ENCODE data around the gene LAGE3. TPM values are rescaled to one million over a fixed set of nuclear protein-coding genes. Genes with fewer than 3 reads are reported as not detected.
A peak's percentile ranks its signal among the peaks of the same experiment; 100 is the strongest.

LAGE3 gene
- total and polyA plus RNA-seq, 4 donors, result 10.3 to 32.0 (median 23.9) TPM

DNA sequence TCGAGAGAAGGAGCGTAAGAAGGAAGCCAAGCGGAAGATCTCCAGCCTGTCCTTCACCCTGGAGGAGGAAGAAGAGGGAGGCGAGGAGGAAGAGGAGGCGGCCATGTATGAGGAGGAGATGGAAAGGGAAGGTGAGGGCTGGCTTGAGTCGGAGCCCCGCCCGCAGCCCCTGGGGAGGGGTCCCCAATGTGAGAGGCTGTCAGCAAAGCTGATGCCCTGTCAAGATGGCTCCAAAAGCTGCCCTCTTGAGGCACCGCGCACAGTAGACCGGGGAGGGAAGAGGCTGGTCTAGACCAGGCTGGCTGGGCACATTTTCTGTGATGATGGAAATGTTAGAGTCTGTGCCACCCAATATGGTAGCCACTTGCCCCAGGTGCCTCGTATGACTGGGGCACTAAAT lies 32.7 kb downstream of the LAGE3 start:
- ATAC-seq (ENCODE audit: insufficient read depth, low FRiP score), result no peak
- H3K27me3 ChIP-seq (ENCODE audit: control insufficient read depth in 3 of 3, insufficient read depth in 3 of 3, low read length in 2 of 3), result no peaks in the 10 kb centered on the region
- TF ChIP-seq, protein P1, sequence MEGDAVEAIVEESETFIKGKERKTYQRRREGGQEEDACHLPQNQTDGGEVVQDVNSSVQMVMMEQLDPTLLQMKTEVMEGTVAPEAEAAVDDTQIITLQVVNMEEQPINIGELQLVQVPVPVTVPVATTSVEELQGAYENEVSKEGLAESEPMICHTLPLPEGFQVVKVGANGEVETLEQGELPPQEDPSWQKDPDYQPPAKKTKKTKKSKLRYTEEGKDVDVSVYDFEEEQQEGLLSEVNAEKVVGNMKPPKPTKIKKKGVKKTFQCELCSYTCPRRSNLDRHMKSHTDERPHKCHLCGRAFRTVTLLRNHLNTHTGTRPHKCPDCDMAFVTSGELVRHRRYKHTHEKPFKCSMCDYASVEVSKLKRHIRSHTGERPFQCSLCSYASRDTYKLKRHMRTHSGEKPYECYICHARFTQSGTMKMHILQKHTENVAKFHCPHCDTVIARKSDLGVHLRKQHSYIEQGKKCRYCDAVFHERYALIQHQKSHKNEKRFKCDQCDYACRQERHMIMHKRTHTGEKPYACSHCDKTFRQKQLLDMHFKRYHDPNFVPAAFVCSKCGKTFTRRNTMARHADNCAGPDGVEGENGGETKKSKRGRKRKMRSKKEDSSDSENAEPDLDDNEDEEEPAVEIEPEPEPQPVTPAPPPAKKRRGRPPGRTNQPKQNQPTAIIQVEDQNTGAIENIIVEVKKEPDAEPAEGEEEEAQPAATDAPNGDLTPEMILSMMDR (IDR thresholded peaks at IDR 0.05; ENCODE audit: control extremely low read depth, extremely low read depth), result no peak
- H3K36me3 ChIP-seq (ENCODE audit: control insufficient read depth in 4 of 4, insufficient read depth in 4 of 4, low read length in 4 of 4), result peaks cover 0 to 23% (median 5%) of the 10 kb centered on the region in 4 donors
- H3K9me3 ChIP-seq (ENCODE audit: control insufficient read depth in 4 of 4, insufficient read depth in 3 of 4, low read length in 3 of 4), result no peaks in the 10 kb centered on the region
- 90 to 91% methylated on average over 11 to 12 of the region's 12 CpGs for WGBS, 2 donors
- no peak overlapping the region for H3K27ac ChIP-seq (ENCODE audit: low read depth in 1 of 2, low read length in 1 of 2)
- no peak overlapping the region for H3K4me3 ChIP-seq
- peaks cover 0 to 8% (median 0%) of the 10 kb centered on the region in 5 donors for H3K4me1 ChIP-seq (ENCODE audit: control insufficient read depth in 5 of 5, insufficient read depth in 5 of 5, low read length in 5 of 5)
- DNase-seq, result no peak
- no peak overlapping the region for H3K9ac ChIP-seq (ENCODE audit: insufficient read depth in 1 of 2, low read length in 2 of 2)

DNA sequence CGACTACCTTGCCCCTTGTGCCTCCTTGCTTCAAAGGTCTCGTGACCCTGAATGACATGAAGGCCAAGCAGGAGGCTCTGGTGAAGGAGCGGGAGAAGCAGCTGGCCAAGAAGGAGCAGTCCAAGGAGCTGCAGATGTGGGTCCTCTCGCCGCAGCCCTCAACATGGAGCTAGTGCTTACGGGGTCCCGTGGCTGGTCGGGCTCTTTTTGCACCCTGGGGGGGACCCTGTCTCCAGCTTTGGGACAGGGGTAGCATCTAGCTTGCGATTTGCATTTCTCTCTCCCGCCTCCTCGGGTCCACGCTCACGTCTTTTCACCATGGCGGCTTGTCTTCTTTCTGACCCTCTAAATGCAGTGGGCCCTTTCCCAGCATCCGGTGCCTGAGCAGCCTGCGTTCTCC lies 33.3 kb downstream of the LAGE3 start:
- Histone ChIP-seq H3K9ac (ENCODE audit: insufficient read depth in 1 of 2, low read length in 2 of 2) (no peak overlapping the region), H3K9me3 (ENCODE audit: control insufficient read depth in 4 of 4, insufficient read depth in 3 of 4, low read length in 3 of 4) (no peaks in the 10 kb centered on the region), H3K27ac (ENCODE audit: low read depth in 1 of 2, low read length in 1 of 2) (no peak overlapping the region), H3K36me3 (ENCODE audit: control insufficient read depth in 4 of 4, insufficient read depth in 4 of 4, low read length in 4 of 4) (peaks cover 0 to 23% (median 7%) of the 10 kb centered on the region in 4 donors), H3K27me3 (ENCODE audit: control insufficient read depth in 3 of 3, insufficient read depth in 3 of 3, low read length in 2 of 3) (no peaks in the 10 kb centered on the region), H3K4me1 (ENCODE audit: control insufficient read depth in 5 of 5, insufficient read depth in 5 of 5, low read length in 5 of 5) (peaks cover 0 to 8% (median 0%) of the 10 kb centered on the region in 5 donors), H3K4me3 (no peak overlapping the region)
- DNase-seq (no peak), ATAC-seq (ENCODE audit: insufficient read depth, low FRiP score) (no peak)
- WGBS, 2 donors, result 91 to 95% methylated on average over 14 to 16 of the region's 16 CpGs
- TF ChIP-seq, protein P1 (IDR thresholded peaks at IDR 0.05; ENCODE audit: control extremely low read depth, extremely low read depth), result no peak

DNA sequence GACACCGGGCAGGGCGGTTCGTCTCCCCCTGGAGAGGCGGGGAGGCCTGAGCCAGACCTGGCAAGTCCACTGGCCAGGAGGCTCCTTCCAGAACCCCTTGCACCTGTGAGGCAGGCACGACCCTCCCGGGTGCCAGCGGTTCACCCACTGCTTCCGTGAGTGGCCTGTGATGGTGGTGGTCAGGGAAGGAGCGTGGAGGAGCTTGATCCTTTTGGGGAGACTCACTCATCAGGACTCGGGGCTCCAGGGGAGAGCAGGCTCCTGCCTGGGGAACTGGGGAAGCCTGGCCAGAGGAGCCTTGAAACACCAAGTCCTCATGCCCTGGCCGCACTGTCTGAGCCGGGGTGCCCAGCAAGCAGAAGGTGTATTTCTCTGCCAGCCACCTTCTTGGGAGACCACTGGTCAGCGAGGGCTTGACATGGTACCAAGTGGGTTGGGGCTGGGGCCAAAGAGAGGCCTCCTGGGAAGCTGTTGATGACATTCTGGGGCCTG lies 34.3 kb downstream of the LAGE3 start:
- no peak for ATAC-seq (ENCODE audit: insufficient read depth, low FRiP score)
- H3K27me3 ChIP-seq (ENCODE audit: control insufficient read depth in 3 of 3, insufficient read depth in 3 of 3, low read length in 2 of 3), result no peaks in the 10 kb centered on the region

More for the DNA sequence above, 34.3 kb downstream of the LAGE3 start:
- H3K4me1 ChIP-seq (ENCODE audit: control insufficient read depth in 5 of 5, insufficient read depth in 5 of 5, low read length in 5 of 5), result peaks cover 0 to 8% (median 0%) of the 10 kb centered on the region in 5 donors
- no peaks in the 10 kb centered on the region for H3K9me3 ChIP-seq (ENCODE audit: control insufficient read depth in 4 of 4, insufficient read depth in 3 of 4, low read length in 3 of 4)
- TF ChIP-seq, protein P1 (IDR thresholded peaks at IDR 0.05; ENCODE audit: control extremely low read depth, extremely low read depth), result no peak
- WGBS, 2 donors, result 70 to 77% methylated on average over 9 to 13 of the region's 13 CpGs
- peak overlapping the region; percentile 61 for H3K4me3 ChIP-seq
- peak overlapping the region; percentile 75 to 82 for H3K27ac ChIP-seq (ENCODE audit: low read depth in 1 of 2, low read length in 1 of 2)
- peaks cover 0 to 23% (median 5%) of the 10 kb centered on the region in 4 donors for H3K36me3 ChIP-seq (ENCODE audit: control insufficient read depth in 4 of 4, insufficient read depth in 4 of 4, low read length in 4 of 4)
- H3K9ac ChIP-seq (ENCODE audit: insufficient read depth in 1 of 2, low read length in 2 of 2), result no peak overlapping the region
- no peak for DNase-seq

Data from lung (tissue), 12 donors.